Spleen (tissue), 7 donors: ENCODE results near the gene RELB.

ENCODE experiments used
- CTCF ChIP-seq, 11 experiments: fragments of 200-600 bp in 7 of 11; fragments of 450-650 bp in 4 of 11; sonication (generic) in 4 of 11; IDR thresholded peaks in 8 of 11; conservative IDR thresholded peaks in 3 of 11; 1 replicate in 7 of 11; 2 replicates in 4 of 11; pipeline versions ENCODE4 v1.4.0 to v1.8.0; 2016 to 2021; ENCODE audit warnings: antibody characterized with exemption in 11 of 11, inconsistent platforms in 4 of 11, mild to moderate bottlenecking in 1 of 11
- POLR2A ChIP-seq, 3 donors: fragments of 450-650 bp; IDR thresholded peaks; one replicate each; pipeline ENCODE4 v1.5.1; 2017; ENCODE audit warnings: antibody characterized with exemption in 3 of 3, mild to moderate bottlenecking in 1 of 3
- POLR2AphosphoS5 ChIP-seq, 3 donors: sonication (generic); formaldehyde crosslinking; IDR thresholded peaks; one replicate each; pipeline ENCODE4 v1.5.1; 2017; ENCODE audit warnings: antibody characterized with exemption in 3 of 3
- donor health status: DM: no; HTN: no; CAD: no; lungs with moderate emphysema.
- donor health status: DM: no; HTN: no; CAD: no.
- donor health status: DM: no; HTN: no; CAD: no.

- TF ChIP-seq CTCF (IDR thresholded peaks at IDR 0.05 in 8 of 11, conservative IDR thresholded peaks at IDR 0.05 in 3 of 11) (no peak), POLR2A (IDR thresholded peaks at IDR 0.05) (no peak), POLR2AphosphoS5 (IDR thresholded peaks at IDR 0.05) (peak in 1 of 3 donors; percentile 47)
These were observed 14.1 kb upstream of the RELB start for GRCh38 chr19:44987148-44987675.
